Embryonic facial prominence (tissue), 1 donor: ENCODE data around the gene GRAMD1A.
"Not testable (repeated sequence)": the region's sequence is repeated elsewhere in the genome, so short reads cannot be mapped to it uniquely, and the experiment has no call there.

Experiments used
- DNase-seq: peaks from one replicate; pipeline ENCODE4 v3.0.0-alpha.2; 2016; ENCODE audit errors: extremely low spot score

GRAMD1A gene

DNA sequence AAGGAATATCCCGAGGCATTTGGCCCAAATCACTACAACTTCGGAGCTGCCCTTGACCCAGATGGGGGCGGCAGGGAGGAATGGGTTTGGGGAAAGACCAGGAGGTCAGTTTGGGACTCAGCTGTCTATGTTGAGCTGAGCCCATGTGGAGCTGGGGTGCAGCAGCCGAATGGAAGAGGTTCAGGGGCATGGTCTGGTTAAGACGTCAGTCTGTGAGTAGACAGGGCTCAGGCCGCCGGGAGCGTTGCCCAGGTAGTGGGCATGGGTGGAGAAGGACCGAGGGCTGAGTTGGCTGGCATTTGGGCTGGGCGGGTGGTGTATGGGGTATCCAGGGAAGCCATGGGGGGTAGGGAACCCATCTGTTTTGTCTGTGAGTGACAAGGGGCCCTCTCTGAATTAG, 20.9 kb downstream of the GRAMD1A start:
- no peak for DNase-seq

DNA sequence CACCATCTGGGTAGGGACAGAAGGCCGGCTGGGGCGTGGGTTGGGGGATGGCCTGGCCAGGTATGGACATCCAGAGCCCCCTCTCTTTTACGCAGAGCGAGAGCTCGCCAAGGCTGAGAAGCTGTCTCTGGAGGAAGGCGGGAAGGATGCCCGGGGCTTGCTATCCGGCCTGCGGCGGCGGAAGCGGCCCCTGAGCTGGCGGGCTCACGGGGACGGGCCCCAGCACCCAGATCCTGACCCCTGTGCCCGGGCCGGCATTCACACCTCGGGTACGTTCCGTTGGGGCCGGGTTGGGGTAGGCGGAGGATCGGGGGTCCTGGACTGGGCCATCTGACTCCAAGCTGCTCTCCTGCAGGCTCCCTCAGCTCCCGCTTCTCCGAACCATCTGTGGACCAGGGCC, 21.5 kb downstream of the GRAMD1A start:
- DNase-seq, result no peak

DNA sequence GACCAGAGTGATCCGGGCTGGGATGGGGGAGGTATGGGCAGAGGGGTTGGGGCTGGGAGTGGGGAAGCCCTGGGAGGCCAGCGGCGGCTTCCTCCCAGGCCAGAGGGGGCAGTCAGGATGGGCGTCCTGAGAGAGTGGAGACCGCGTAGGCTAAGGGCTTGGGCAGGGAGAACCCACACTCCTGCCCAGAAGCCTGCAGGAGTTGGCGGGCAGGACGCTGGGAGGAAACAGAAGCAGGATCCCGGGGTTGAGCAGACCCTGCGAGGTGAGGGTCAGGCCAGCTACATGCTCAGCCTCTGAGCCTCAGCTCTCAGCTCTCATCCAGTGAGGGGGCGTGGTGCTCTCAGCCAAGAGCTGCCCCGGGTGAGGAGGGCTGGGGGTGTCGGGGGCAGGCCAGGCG, 22.3 kb downstream of the GRAMD1A start:
- no peak for DNase-seq

DNA sequence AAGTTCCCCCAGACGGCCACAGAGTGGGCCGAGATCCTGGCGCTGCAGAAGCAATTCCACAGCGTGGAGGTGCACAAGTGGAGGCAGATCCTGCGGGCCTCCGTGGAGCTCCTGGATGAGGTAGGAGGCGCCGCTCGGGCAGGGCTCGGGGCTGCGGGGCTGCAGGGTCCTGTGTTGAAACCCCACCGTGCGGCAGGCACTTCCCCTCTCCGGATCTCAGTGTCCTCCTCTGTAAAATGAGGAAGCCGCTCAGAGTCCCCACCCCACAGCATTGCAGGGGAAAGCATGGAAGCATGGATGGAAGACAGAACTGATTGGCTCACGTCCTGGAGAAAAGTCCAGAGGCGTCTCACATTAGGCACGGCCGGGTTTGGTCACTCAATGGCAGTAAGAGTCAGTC, 23.3 kb downstream of the GRAMD1A start:
- no peak for DNase-seq

DNA sequence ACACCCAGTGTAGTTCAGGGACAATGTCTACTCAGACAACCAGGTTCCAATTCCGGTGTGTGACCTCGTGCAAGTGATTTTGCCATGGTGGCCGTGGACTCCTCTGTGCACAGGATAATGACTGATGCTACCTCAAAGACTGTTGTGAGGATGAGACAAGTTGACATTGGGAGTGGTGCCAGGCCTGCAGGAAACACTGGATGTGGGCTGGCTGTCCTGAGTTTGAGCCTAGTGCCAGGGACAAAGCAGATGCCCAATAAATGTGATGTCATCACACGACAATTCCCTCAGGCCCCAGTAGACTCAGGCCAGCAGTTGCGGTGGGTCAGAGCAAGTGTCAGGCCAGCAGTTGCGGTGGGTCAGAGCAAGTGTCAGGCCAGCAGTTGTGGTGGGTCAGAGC, 24.0 kb downstream of the GRAMD1A start:
- no peak for DNase-seq

DNA sequence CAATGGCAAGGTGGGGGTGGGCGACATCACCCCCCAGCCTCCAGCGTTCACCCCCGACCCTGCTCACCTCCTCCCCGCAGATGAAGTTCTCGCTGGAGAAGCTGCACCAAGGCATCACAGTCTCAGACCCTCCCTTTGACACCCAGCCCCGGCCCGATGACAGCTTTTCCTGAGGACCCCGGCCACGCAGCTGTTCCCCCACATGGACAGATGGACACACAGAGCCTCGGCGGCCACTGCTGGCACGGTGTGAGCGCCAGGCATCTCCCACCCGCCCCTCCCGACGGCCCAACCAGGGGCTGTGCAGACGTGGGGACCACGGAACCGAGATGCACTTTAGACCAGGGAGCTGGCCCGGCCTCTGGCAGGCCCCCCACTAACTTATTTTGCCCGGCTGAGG, 25.8 kb downstream of the GRAMD1A start:
- no peak for DNase-seq

GRCh38 chr19:35026418-35026817, 26.3 kb downstream of the GRAMD1A start:
- no peak for DNase-seq

GRCh38 chr19:35027009-35027408, 26.9 kb downstream of the GRAMD1A start:
- DNase-seq, result no peak

- DNase-seq, result no peak
Observed at GRCh38 chr19:35027851-35028599, 27.9 kb downstream of the GRAMD1A start.

DNA sequence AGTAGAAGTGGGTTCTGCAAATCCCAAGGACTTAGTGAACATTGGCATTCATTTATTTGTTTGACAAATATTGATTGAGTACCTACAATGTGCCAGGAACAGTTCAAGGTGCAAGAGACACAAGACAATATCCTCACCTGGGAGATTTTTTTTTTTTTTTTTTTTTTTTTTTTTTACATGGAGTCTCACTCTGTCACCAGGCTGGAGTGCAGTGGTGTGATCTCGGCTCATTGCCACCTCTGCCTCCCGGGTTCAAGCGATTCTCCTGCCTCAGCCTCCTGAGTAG, 28.4 kb downstream of the GRAMD1A start:
- DNase-seq, result not testable (repeated sequence)

GRCh38 chr19:35029275-35029736, 29.2 kb downstream of the GRAMD1A start:
- DNase-seq, result not testable (repeated sequence)

DNA sequence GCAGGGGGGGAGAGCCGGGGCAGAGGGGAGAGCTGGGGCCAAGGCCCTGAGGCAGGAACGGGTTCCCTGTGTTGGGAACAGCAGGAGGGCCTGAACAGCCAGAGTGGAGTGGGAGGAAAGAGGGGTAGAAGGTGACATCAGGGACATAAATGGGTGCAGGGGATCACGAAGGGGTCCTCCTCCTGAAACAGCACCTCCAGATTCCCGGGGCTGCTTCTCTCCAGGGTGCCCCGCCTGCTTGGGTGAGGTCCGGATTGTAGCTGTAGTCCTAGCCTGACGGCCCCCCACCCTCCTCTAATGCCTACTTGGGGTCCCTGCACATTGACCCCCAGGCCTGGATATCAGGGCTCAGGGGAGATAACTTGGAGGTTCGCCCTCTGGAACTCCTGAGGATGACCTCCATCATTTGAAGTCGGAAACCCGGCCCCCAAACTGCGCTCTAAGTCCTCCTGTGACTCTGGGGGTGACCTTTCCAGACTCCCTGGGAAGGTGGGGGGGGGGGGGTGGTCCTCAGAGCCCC, 29.7 kb downstream of the GRAMD1A start:
- DNase-seq, result no peak

GRCh38 chr19:35030257-35031071, 30.3 kb downstream of the GRAMD1A start, which contains the start of gene SCN1B:
Gene SCN1B (plus strand): TSS chr19:35030470. CDS start chr19:35030821, 351 bp downstream.
- no peak for DNase-seq

DNA sequence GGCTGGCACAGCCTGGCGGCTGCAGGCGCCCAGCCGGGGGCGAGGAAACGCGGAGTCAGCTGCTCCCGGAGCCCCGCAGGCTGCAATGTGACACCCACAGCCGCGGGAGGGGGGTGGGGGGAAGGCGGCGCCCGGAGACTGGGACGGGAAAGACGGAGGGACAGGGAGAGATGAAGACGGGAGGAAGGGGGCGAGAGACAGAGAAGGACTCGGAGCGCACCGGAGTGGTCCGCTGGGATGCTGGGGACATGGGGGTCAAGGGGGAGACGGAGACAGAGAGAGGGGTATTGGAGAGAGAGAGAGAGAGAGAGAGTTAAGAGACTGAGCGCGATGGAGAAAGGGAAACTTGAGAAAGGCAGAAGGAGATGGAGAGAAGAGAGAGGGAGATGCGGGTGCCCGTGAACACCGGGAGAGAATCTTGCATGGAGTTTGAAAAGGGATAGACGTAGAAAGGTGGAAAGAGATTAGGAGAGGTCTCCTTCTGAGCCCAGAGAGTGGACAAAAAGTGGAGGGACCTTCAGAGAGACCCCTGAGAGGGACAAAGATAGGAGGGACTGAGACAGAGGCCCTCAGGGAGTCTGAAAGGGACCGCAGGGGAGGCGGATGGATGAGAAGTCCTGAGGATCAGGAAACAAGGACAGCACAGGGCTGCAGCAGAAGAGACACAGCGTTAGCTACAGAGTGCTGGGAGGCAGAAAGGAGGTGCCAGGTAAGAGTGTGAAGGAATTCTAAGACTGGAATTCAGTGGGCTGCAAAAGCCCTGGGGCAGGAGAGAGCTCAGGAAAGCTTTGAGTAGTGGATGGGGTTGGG, 31.2 kb downstream of the GRAMD1A start:
- DNase-seq, result no peak

- no peak for DNase-seq
Observed at GRCh38 chr19:35032356-35032865, 32.3 kb downstream of the GRAMD1A start.

DNA sequence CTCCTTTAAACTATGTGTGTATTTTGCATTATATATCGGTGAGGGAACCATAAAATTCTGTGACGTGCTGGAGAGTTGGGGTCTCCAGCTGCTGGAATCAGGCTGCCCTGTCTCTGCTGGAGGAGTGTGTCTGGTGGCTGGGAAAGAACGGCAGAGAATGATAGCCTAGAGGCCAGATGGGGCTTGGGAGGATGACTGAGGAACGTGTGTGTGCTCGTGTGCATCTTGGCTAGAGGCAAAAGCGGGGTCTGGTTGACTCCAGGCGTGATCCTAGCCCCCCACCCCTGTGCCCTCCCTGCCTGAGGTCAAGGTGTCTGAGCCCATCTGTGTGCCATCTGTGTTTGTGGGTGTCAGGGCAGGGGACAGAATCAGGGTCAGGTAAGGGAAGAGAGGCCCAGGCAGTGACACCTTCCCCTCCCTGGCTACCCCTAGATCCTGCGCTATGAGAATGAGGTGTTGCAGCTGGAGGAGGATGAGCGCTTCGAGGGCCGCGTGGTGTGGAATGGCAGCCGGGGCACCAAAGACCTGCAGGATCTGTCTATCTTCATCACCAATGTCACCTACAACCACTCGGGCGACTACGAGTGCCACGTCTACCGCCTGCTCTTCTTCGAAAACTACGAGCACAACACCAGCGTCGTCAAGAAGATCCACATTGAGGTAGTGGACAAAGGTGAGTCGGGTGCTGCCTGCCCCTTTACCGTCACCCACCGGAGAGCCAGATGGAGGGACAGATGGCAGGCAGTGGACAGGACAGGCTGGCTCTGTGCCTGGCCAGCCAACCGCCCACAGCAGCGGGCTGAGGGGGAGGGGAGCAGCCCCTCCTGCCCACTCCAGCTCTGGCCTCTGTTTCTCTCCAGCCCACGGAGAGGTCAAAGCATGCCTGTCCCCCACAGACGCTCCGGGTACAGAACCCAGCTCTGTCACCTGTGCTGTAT, 33.2 kb downstream of the GRAMD1A start:
- no peak for DNase-seq

DNA sequence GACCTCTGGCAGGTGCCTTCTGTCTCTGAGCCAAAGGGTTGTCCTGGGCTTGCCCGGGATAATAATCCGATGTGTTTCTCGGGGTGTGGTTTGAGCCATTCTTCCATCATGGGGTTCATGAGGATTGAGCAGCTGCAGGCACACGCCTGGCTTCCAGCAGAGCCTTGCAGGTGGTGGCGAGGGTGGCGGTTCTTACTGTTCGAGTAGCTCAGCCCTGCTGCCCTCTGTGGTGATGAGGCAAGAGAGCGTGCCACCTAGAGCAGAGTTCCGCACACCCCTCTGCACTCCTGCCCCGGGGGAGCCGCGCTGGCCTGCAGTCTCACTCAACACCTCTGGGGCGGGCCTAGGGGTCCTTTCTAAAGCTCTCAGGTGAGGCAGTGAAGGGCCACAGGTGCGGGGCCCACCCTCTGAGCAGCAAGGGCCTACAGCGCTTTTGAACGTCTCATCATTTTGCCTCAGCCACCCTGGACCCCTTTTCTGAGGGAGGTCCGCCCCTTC, 33.9 kb downstream of the GRAMD1A start:
- DNase-seq, result no peak

- no peak for DNase-seq
Observed at GRCh38 chr19:35034588-35035382, 34.7 kb downstream of the GRAMD1A start.

- DNase-seq, result no peak
Observed at GRCh38 chr19:35037716-35038622, 37.8 kb downstream of the GRAMD1A start.
